CD4-positive, alpha-beta T cell treated with Interleukin-6 for 4 hours (primary cell): ENCODE measurements around the gene LSP1.

ENCODE experiments used
- DNase-seq: peaks from one replicate; pipeline ENCODE4 v3.0.0-alpha.2; 2020; ENCODE audit warnings: mixed read lengths

Gene LSP1

GRCh38 chr11:1920128-1920908 is 67.4 kb downstream of the LSP1 start:
- DNase-seq = no peak

GRCh38 chr11:1920909-1921573 is 68.2 kb downstream of the LSP1 start:
- no peak for DNase-seq

GRCh38 chr11:1921574-1922141 is 68.8 kb downstream of the LSP1 start:
- no peak for DNase-seq

DNA sequence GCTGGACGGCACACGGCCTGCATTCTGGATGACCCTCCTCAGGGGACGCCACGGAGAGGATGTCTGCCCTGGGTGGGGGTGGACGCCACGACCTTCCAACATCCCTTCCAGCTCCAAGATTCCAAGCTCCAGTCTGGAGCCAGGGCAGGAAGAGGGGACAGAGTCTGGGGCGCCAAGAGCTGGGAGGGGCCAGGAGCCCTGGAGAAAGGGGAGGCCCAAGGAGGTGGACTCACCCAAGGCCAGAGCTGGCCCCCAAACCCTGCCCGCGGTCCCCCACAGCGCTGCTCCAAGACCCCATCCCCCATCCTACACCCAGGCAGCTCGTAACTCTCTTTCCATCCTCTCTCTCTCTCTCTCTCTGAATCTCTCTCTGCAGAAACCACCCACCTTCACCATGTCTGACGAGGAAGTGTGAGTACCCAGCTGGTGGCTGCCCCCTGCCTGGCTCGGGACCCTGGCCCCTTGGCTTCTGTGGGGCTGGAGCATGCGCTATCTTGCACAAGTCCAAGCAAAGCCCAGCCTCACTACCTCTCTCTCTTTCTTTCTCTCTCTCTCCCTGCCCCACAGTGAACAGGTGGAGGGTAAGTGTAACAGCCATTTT is 69.7 kb downstream of the LSP1 start:
- DNase-seq = no peak

DNA sequence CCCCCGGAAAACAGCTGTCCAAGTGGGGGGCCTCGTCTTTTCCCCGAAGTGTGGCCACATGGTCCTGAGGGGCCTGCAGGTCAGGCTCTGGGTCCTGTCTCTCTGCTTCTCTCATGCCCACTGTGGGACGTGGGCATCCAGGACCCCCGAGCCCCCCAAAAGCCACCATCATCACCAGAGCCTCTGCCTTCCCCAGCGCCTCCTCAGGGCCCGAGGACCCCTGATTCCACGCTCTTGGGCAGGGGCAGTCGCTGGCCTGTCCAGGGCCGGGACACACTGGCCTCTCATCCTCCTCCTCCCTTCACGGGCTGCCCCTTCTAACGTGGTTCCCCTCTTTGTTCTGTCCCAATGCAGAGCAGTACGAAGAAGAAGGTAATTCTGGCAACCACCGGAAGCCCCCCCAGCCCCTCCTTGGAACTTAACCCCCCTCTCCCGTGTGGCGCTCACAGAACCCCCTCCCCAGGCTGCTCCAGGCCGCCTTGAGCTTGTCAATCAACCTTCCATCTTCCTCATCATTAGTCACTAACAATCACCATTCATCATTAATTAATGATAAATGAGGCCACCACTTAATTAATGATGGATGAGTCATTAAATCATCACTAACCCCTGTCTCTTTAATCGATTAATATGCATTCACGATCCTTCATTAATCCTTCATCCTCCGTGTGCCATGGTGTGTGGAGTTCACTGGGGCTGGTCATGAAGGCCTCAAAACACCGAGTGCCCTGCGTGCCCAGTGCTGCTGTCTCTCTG is 70.5 kb downstream of the LSP1 start:
- no peak for DNase-seq

GRCh38 chr11:1924181-1924580 is 71.3 kb downstream of the LSP1 start:
- DNase-seq = no peak

DNA sequence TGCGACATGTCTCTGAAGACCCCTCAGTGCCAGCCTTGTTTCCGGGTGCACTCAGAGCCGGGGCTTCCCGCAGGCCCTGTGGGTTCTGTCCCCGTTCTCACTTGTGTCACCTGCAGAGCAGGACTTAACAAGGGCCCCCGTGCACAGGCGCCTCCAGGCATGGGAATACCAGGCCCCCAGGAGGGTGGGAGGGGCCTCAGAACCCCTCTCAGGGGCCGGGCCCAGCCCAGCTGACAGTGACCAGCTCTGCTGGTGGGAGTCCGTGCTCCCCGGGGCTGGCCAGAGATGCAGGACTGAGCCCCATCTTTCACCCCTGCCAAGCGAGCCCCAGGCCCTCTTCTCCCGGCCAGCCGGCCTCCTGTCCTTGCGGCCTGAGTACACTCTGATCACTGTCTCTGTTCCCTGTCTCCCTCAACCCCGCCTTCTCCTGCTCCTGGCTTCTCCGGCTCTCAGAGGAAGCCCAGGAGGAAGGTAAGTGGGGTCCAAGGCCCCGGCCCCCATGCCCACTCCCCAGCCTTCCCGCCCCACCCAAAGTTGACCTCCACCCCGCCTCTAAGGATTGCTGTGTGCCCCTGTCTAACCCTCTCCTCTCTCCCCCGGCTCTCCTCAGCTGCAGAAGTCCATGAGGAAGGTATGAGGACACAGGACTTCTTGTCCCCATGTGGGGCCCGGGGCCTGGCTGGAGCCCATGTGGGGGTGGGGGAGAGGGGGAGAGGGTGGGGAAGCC is 71.9 kb downstream of the LSP1 start:
- DNase-seq = no peak

- DNase-seq = no peak
Observed at GRCh38 chr11:1925373-1926155, 72.7 kb downstream of the LSP1 start.

DNA sequence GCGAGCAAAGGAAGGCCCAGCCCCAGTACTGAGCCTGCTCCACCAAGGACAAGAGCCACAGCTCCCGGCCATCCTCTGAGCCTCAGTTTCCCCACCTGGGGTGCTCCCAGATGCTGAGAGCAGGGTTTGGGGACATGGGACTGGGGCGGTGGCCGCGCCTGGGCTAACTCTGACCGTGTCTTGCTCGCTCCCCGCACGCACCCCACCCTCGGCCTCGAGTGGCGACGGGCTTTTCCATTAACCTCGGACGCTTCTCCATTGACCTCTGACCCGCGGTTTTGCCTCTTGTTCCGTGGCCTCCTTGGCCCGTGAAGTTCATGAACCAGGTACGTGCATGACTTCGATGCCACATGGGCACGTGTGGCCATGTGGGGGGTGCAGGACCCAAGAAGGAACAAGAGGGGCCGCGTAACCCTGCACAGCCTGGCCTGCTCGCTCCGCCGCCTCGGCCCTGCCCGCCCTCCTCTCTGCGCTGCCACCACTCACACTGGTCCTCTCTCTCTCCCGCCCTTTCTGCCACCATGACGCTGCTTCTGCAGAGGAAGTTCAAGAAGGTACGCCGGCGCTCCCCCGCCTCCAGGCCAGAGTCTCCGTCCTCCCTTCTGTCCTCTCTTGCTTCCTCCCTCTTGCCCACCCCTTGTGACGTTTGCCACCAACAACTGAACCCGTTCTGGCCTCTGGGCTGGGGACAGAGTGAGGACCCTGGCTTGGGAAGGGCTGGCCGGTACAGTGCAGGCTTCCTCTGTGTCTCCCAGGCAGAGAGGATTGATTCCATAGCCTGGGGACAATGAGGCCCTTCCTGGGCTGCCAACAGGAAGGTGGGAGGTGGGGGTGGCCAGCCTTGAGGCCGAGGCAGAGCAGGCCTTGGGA is 73.5 kb downstream of the LSP1 start:
- no peak for DNase-seq

DNA sequence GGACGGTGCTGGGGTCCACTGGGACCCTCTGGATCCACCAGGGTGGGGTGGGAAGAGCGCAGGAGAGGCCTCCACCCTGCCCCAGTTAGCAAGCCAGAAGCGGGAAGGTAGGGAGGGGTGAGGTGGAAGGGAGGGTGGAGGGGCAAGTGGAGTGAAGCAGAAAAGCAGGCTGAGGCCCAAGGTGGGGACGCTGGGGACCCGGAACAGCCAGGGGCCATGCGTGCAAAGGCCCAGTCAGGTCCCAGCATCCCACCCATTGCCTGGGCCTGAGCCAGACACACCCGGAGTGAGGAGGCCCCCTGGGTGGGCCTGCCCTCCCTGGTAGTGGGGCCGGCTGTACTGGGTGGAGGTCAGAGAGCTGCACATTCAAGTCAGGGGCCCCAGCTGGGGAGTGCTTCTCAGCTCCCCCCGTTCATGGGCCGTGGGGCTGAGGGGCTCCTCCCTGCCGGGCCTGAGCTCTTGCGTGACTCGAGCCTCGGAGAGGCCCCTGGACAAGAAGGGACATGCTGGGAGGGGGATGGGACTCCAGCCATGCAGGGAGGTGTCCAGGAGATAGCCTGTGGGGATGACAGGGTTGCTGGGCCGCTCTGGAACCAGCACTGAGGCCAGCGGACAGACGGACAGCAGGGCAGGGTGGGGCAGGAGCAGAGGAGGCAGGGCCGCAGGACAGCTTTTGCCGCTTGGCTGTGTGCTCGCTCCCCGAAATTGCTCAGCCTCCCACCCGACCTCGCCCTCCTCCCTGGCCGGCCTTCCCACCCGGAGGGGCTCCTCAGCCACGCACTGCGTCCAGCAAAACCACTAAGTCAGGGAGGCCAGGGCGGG is 74.4 kb downstream of the LSP1 start:
- DNase-seq = no peak

DNA sequence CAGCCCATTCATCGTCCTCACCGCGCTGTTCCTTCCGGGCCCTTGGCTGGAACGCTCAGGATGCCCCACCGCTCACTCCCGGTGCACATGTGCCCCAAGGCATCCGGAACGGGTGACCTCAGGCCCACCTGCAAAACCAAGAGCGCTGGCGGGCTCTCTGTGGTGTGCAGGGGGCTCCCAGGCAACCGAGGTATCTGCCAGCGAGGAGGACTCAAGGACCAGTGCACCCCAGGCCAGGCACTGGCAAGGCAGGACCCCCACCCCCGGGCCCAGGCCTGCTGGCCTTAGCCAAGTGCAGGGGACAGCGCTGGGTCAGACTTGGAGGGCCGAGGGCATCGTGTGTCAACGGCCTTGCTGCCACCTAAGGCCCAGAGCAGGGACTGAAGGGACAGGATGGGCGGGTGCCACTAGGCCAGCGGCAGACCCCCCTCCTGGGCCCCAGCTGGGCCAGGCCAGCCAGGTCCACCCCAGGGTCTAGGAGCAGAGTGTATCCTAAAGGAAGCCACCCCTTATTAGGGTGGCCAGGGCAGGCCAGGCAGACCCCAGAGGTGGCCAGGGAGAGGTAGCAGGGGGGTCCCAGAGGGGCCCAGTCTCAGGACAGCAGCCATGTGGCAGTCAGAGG is 75.1 kb downstream of the LSP1 start:
- no peak for DNase-seq

- DNase-seq = no peak
Observed at GRCh38 chr11:1928470-1928890, 75.6 kb downstream of the LSP1 start.

GRCh38 chr11:1928891-1929541 is 76.1 kb downstream of the LSP1 start:
- no peak for DNase-seq

DNA sequence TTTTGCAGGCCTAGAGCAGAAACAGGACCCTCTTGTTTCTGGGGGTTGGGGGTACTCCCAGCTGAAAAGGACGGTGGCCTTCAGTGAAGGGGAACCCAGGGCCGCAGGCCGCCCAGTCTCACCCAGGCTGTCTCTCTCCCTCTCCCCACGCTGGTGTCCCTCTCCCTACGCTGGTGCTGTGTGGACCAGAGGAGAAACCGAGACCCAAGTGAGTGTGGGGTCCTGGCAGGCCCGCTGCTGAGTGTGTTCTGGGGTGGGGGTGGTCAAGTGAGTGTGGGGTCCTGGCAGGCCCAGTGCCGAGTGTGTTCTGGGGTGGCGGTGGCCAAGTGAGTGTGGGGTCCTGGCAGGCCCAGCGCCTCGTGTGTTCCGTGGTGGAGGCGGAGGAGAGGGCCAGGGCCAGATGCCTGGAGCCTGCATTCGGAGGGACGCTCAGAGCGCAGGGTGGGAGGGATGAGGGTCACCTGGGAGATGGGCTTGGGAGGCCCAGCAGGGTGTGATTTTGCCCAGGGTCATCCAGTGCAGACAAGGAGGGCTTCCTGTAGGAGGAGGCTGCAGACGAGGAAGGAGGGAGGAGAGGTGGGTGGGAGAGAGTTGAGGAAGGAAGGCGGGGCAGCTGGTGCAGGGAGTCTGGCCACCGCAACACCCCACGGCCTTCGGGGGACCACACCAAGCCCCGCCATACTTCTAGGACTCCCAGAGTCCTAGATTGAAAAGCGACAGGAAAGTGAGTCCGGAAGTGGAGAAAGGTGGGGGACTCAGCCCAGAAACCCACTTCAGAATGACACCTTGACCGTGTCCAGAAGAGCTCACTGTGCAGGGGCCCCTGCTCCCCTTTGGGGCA is 77.0 kb downstream of the LSP1 start:
- no peak for DNase-seq

DNA sequence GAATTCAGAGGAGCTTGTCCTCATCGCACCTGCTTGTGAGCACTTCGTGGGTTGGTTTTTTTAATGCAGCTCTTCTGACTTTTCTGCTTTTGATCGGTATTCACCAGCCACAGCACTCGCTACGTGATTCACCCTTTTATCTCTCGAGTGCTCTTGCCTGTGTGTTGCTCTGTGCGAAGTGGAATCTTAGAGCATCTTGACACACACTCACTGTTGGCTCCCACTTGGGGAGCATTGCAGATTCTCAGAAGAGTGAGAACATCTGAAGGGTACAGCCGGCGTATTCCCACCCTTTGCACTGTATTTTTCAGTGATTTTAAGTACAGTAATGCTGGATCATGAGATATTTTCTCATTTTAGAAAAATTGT is 77.6 kb downstream of the LSP1 start:
- no peak for DNase-seq

DNA sequence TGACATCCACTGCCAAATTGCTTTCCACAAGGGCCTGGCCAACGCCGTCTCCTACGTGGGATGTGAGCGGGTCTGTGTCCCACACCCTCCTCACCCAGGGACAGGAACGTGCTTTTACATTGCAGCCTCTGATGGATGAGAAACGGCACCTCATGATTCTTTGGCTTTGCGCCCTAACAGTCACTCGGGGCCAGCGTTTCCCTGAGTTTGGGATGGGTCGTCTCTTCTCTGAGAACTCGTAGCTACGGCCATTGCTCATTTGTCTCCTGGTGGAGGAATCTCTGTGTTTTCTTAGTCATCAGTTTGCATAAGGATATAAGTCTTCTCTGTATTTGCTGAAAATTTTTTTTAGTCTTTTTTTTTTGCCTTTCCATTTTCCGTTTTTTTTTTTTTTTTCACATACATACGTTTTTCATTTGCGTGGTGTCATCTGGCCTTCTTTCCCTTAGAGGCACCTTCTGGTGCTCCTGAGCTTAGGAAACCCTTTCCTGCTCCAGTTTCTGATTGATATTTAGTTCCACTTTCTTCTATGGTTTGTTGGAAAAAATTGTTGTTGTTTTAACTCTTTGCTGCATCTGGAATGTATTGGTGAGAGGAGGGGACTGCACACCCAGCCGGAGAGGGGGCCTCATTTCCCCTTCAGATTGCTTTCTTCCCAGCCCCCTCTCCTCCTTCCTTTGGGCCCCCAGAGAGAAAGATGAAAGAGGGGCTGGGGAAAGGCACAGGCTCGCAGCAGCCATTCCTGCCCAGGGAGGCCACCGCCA is 78.6 kb downstream of the LSP1 start:
- no peak for DNase-seq

GRCh38 chr11:1932105-1932480 is 79.2 kb downstream of the LSP1 start:
- DNase-seq = no peak
